Cardiac muscle cell (in vitro differentiated cells and primary cell): ENCODE results near the gene STARD3. TPM values are rescaled to one million over a fixed set of nuclear protein-coding genes. Genes with fewer than 3 reads are reported as not detected.

Experiments used
- DNase-seq, 2 donors: peaks; one replicate each; pipeline versions ENCODE4 v3.0.0 to v3.0.0-alpha.2; 2010 to 2017; ENCODE audit warnings: low read depth in 1 of 2, low spot score in 1 of 2
- H3K27ac ChIP-seq: fragments of 200-600 bp; sonication (generic); 2 replicates; pipeline ENCODE4 v1.5.1; 2016
- H3K27me3 ChIP-seq: fragments of 200-600 bp; sonication (generic); 2 replicates; pipeline ENCODE4 v1.6.0; 2016; ENCODE audit warnings: control low read depth
- H3K36me3 ChIP-seq: fragments of 200-600 bp; sonication (generic); 2 replicates; pipeline ENCODE4 v1.5.1; 2016; ENCODE audit warnings: control low read depth
- H3K4me1 ChIP-seq: fragments of 200-600 bp; sonication (generic); 2 replicates; pipeline ENCODE4 v1.8.1; 2017; ENCODE audit warnings: low read depth, mild to moderate bottlenecking, mixed run types
- H3K4me3 ChIP-seq: fragments of 200-600 bp; sonication (generic); 2 replicates; pipeline ENCODE4 v1.5.1; 2016; ENCODE audit warnings: mild to moderate bottlenecking
- H3K9me3 ChIP-seq: fragments of 200-600 bp; sonication (generic); 2 replicates; pipeline ENCODE4 v1.5.1; 2017; ENCODE audit warnings: low read depth, mild to moderate bottlenecking, control low read depth
- CTCF ChIP-seq: IDR thresholded peaks from 2 replicates; pipeline ENCODE4 v1.5.1; 2012; ENCODE audit warnings: low read depth, mild to moderate bottlenecking, low read length
- polyA plus RNA-seq: library from polyadenylated mRNA; unstranded; fragments of >200 nt; fragmentation: Nextera tagmentation; extraction: Ambion mirVana; gene quantifications from 2 replicates; pipeline ENCODE4 v1.2.1, GENCODE V29; 2016
- total RNA-seq: library from RNA; depleted of rRNA; stranded (reverse); fragments of >200 nt; gene quantifications from 2 replicates; pipeline ENCODE4 v1.2.3, GENCODE V29; 2016

Gene STARD3
- total and polyA plus RNA-seq, 2 experiments from 2014 or later, result 47.9 to 67.1 TPM

- peaks cover 49% of the 10 kb centered on the region for H3K4me1 ChIP-seq
- TF ChIP-seq CTCF, result no peak
- H3K27ac ChIP-seq, result peak within 1 kb of the TSS; percentile 86
Measured at GRCh38 chr17:39664581-39665561, 27.9 kb downstream of the STARD3 start, which contains the start of gene TCAP. TCAP (plus strand) TSS chr17:39665349; CDS start chr17:39665360, 11 bp downstream.

GRCh38 chr17:39665642-39666224 is 28.8 kb downstream of the STARD3 start:
- Histone ChIP-seq H3K9me3 (no peaks in the 10 kb centered on the region), H3K27me3 (no peaks in the 10 kb centered on the region), H3K27ac (peak overlapping the region; percentile 86), H3K36me3 (peaks cover under 1% of the 10 kb centered on the region), H3K4me1 (peaks cover 49% of the 10 kb centered on the region), H3K4me3 (peak overlapping the region; percentile 19)
- DNase-seq, result no peak
- no peak for TF ChIP-seq CTCF

More at GRCh38 chr17:39664581-39665561, 27.9 kb downstream of the STARD3 start, which contains the start of gene TCAP:
- H3K9me3 ChIP-seq, result no peaks in the 10 kb centered on the region
- peak within 1 kb of the TSS; percentile 19 for H3K4me3 ChIP-seq
- DNase-seq, result peak in 1 of 2 donors; percentile 74
- H3K27me3 ChIP-seq, result no peaks in the 10 kb centered on the region
- peaks cover 6% of the 10 kb centered on the region for H3K36me3 ChIP-seq

- no peak for DNase-seq
- peak overlapping the region; percentile 86 for H3K27ac ChIP-seq
- no peak for TF ChIP-seq CTCF
- H3K4me3 ChIP-seq, result no peak overlapping the region
- H3K36me3 ChIP-seq, result no peaks in the 10 kb centered on the region
- no peaks in the 10 kb centered on the region for H3K27me3 ChIP-seq
- H3K4me1 ChIP-seq, result peaks cover 49% of the 10 kb centered on the region
- H3K9me3 ChIP-seq, result no peaks in the 10 kb centered on the region
Measured at GRCh38 chr17:39666231-39666600, 29.3 kb downstream of the STARD3 start.

- peaks cover 49% of the 10 kb centered on the region for H3K4me1 ChIP-seq
- no peaks in the 10 kb centered on the region for H3K27me3 ChIP-seq
- no peaks in the 10 kb centered on the region for H3K9me3 ChIP-seq
- H3K4me3 ChIP-seq, result peak overlapping the region; percentile 36
- DNase-seq, result no peak
- H3K27ac ChIP-seq, result peak overlapping the region; percentile 86
- no peaks in the 10 kb centered on the region for H3K36me3 ChIP-seq
- no peak for TF ChIP-seq CTCF
Measured at GRCh38 chr17:39666601-39667261, 29.8 kb downstream of the STARD3 start.

GRCh38 chr17:39667262-39667944 is 30.5 kb downstream of the STARD3 start:
- H3K4me1 ChIP-seq, result peaks cover 49% of the 10 kb centered on the region
- peak overlapping the region; percentile 36 for H3K4me3 ChIP-seq
- H3K27ac ChIP-seq, result peak overlapping the region; percentile 86
- TF ChIP-seq CTCF, result no peak
- H3K27me3 ChIP-seq, result no peaks in the 10 kb centered on the region
- DNase-seq, result peak in 1 of 2 donors; percentile 52
- no peaks in the 10 kb centered on the region for H3K9me3 ChIP-seq
- no peaks in the 10 kb centered on the region for H3K36me3 ChIP-seq
